ENCODE results near the gene UST.

The UST gene

DNA sequence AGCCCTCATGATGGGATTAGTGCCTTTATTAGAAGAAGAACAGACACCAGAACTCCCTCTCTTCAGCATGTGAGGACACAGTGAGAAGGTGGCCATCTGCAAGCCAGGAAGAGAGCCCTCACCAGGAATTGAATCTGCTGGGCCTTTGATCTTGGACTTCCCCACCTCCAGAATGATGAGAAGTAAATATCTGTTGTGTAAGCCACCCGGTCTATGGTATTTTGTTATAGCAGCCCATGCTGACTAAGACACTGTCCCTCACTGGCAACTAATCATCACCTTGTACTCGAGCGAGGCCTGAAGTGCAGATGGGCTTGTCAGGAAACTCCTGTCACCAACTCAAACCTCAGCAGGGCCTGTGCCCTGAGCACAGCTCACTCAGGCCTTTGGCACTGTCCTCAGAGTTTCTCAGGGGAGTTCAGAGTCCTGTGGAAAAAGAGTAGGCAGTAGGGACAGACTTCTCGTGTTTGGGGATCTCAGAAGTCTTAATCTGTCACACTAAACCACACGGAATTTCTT lies 62.0 kb downstream of the UST start:
- DNase-seq = no peak

DNA sequence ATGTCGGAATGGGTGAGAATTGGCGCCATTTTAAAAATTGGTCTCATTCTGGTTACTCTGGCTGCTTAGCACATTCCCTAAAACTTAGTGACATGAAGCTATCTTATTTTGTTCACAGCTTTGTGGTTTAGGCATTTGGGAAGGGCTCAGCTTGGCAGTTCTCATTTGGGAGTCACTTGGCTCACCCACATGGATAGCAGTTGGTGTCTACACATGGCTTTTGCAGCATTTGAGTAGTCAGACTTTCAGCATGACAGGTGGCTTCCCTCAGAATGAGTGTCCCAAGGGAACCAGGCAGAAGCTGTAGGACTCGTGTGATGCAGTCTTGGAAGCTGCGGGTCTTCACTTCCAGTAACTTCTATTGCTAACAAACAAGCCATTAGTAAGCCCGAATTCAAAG lies 64.6 kb downstream of the UST start:
- DNase-seq = no peak

DNA sequence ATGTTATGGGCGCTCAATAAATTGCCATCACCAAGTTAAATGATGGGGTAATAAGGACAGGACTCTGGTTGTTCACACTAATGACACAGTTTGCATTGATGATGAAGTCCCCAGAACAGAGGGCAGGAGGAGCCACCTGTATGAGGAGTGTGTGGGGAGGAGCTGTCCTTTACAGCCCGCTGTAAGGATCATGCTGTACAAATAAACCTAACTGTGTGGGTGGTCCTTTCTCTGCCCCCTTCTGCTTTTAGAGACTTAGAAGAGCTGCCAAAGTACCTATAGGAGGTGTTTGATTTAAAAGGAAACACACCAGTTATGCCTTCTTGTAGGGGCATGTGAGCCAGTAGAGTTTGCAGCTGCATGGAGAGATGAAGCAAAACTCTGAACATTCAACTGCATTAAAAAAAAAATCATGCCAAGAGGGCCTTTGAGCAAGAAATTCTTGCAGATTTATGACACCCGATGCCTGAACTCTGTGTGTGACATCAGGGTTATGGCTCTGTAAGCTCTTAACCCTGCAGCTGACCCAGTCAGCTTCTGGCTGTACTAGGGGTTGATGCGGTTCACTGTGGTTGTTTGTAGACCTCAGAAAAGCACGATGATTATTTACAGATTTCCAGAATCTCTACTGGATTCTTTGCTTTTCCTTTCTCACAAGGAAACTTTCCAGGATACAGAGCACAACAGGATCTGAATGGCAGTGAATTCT lies 67.4 kb downstream of the UST start:
- DNase-seq = no peak

DNA sequence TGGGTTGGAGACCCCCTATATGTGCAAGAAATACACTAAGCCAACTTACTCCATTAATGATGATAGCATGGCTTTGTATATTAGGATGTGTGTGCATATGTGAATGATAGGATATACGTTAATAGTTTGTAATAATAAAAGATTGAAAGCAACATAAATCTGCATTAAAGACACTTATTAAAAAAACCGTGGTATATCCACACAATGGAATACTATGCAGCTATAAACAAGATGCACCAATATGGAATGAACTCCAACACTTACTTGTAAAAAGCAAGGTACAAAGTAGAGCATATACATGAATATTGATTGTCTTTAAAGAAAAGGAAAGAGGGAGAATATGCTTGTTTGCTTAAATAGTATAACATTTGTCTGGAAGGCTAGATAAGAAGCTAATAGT lies 68.0 kb downstream of the UST start:
- no peak for DNase-seq

DNA sequence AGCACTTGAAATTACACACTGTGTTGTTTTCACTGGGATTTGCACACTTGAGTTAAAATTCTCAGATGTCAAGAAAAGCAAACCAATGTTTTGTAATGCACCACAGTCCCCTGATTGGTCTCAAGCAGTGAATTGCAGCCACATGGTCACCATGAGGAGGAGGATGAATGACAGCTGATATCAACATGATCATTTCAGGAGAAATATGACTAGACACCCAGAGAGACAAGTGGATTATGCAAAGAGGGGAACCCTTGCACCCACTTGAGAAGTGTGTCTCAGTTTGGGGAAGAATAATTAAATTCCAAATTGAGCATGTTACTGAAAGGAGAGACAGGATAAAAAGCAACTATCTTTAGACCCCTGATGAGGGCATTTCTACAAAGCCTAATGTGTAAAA lies 69.3 kb downstream of the UST start:
- no peak for DNase-seq

DNA sequence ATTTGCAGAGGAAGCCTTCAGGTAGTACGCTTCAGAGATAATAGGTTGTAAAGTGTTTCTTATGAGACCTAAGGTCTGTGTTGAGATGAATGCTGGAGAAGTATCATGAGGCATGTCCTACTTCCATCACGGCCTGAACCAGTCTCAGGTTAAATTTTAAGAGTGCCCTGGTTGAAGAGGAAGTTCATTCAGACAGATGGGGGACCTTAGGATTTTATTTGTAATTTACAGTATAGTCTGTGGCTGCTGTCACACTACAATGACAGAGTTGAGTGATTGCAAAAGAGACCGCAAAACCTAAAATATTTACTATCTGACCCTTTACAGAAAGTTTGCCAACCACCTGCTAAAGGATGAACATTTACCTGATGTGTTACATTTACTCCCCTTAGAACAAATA lies 70.9 kb downstream of the UST start:
- DNase-seq = no peak

DNA sequence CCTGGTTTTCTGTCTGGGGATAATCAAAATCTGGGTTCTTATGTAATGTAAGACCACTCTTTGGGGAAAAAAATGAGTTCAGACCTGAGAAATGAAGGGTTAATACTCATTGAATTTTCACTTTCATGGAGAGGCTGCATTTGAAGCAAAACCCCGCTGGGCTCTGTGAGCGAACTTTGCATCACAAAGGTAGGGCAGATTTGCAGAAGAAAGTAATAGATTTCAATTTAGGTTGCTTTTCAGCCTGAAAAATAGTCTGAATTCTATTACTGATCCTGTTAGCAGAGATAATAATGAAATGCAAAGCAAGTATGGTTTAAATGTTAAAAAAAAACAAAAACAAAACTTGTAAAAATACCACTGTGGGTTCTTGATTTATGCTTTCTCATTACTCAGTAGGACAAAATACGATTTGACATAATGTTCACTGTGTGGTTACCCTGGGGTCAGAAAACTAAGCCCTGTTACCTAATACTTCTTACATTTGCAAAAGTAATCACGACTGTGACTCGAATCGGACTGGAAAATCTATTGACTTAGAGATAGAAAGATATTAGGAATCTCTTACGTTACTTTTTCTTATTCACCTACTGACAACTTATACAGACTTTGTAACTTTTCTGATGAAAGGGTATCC lies 72.2 kb downstream of the UST start:
- DNase-seq = no peak

DNA sequence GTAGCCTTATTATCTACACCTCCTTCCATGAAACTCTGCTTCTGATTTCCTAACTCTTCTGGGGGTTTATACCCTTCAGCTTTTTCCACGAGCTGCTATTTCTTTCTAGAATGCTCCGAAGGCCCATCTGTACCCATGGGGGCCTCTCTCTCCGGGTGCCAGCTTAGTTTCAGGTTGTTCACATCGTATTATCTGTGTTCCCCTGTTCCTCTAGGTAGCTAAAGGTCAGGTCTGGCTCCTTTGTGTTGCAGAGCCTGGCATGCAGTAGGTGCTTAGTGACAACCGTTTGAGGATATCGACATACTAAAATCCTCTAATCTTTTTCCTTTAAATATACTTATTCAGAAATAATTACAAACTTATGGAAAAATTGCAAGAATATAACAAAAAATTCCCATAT lies 73.0 kb downstream of the UST start:
- no peak for DNase-seq

DNA sequence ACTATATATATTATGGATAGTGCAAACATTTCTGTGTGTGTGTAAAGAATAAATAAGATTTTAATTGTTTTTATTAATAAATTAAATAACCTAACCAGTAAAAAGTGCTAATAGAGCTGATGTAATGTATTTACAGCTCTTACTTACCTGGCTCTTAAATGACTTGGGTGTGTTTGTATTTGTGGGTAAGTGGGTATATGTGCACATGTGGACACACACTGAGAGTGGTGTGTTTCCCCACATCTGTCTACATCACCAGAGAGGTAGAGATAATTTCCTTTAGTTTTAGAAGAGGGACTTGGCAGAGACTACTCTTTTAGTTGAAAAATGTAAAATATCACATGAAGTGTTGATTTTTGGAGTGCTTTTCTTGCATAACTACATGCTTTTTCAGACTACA lies 76.0 kb downstream of the UST start:
- no peak for DNase-seq

DNA sequence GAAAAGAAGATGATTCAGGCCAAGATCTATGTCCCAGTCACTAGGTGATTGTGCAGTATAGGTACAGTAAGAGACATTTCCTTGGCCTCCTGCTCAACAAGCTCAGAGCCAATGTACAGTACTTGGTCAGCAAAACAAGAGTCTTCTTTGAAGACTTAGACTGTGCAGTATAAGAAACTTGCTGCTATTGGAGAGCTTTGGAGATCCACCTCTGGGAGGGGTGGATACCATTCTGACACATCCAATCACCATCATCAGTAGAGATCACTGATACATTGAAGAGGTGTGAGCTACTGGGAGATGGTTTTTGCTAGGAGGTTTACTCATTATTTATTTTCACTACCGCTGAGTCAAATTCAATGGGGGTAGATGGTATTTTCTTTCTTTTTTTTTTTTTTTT lies 77.5 kb downstream of the UST start:
- no peak for DNase-seq

DNA sequence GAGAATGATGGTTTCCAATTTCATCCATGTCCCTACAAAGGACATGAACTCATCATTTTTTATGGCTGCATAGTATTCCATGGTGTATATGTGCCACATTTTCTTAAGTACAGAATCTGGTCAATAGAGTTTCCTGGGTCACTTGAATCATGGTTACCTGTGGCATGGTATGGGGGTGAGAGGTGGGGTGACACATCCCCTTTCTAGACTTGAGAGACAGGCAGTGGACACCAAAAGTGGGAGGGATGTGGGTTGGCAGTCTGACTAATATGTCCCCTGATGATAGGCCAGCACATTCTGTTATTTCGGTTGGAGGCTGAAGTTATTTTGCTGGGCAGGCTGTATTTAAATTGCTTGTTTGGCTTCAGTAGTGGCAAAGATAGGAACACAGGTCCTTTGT lies 78.1 kb downstream of the UST start:
- no peak for DNase-seq

DNA sequence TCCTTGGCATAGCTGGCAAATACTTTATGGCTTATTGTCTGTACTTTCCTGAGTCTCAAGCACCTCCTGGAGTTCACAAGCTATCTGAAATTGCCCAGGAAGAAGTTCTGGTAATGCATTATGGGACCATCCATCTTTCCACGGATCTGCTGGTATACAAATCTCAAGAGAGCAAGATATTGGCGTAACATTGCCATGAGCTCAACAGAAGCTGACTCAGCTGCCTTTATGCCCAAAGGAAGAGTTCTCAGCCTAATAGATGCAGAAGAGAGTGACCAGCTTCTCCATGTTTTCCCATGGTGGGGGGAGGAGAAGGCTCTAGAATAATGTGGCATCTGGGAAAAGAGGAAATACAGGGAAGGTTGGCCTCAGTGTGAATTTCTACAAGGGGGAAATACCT lies 78.7 kb downstream of the UST start:
- no peak for DNase-seq

DNA sequence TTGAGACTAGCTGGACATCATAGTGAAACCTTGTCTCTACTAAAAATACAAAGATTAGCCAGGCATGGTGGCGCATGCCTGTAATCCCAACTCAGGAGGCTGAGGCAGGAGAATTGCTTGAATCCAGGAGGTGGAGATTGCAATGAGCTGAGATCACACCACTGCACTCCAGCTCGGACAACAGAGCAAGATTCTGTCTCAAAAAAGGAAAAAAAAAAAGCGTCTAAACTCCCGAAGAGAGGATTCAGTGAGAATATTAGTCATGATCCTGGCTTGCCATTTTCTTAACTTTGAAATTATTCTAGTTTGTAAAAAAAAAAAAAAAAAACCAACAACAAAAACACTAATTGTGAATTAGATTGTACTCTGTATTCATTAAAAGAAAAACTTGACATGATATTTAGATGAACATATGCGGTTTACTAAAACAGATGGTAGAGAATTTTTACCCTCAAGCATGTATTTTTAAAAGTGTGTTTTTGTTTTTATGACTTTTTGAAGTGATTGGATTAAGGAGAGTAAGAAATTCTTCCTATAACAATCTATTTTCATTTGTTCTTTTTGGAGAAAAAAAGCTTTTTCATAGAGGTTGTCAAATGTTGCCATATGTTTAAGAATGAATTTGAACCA lies 80.7 kb downstream of the UST start:
- DNase-seq = no peak

DNA sequence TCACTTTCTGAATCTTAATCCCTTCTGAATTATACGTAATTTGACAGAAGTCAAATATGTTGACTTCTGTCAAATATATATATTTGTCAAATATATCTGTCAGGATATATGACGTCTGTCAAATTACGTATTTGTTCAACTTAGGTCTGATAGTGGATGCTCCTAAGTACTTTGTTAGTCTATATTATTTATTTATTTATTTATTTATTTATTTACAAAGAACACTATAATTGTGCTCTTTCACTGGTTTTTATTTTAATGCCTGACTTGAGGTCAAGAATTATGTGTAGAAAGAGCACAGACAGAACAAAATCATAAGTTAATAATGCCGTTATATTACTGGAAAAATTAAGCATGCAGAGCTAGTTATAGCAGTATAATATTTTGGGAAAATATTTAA lies 81.2 kb downstream of the UST start:
- no peak for DNase-seq

DNA sequence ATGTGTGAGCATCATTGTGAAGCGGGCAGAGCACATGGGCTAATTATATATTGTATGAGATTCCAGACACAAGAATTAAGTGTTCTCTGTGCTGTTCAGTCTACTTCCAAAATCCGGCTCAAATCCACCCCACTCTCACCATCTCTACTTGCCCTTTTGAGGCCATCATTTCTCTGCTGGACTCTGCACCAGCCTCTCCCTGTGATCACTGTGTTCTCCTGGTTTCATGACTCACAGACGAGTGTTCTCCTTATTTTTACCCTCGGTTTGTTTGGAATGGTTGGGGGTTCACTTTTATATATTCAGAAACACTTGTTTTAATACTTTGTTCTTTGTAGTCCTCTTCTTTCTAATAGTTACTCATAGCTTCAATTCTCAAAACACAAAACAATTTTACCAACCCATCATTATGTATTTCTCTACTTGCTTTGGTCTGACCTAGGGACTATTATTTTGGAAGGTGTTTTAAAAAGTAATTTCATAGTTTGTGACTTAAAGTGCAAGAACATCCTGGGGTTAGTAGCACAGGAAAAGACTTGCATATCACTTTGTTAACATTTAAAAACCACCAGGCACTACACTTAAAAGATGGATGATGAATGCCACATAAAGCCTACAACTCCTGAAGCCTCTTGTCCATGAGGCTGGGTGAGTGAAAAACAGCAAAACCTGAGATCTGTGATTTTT lies 82.7 kb downstream of the UST start:
- no peak for DNase-seq

DNA sequence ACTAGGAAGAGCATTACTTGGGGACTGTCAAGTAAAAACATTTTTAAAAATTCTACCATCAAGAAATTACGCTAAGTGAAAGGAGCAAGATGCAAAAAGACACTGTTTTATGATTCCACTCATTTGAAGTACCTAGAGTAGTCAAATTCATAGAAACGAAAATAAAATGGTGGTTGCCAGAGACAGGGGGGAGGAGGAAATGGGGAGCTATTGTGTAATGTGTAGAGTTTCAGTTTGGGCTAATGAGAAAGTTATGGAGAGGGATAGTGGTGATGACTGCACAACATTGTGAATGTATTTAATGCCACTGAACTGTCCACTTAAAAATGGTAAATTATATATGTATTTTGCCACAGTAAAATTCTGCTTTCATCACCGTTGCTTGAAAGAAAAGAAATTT lies 83.8 kb downstream of the UST start:
- no peak for DNase-seq

DNA sequence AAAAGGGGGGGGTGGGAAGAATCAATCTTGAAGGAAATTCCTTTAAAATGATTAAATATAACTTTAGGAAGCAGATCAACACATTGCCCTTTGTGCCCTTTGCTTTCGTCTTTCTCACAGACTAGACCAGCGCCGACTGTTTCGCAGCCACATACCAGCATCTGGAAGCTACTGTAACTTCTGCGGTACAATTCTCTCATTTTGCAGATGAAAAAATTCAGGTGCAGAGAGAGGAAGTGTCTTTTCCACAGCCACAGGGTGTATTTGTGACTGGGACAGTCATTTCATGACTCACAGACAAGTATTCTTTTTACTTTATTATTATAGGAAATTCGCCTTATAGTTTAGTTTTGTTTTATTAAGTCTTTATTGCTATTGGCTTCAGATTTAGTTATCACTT lies 84.2 kb downstream of the UST start:
- DNase-seq = no peak

DNA sequence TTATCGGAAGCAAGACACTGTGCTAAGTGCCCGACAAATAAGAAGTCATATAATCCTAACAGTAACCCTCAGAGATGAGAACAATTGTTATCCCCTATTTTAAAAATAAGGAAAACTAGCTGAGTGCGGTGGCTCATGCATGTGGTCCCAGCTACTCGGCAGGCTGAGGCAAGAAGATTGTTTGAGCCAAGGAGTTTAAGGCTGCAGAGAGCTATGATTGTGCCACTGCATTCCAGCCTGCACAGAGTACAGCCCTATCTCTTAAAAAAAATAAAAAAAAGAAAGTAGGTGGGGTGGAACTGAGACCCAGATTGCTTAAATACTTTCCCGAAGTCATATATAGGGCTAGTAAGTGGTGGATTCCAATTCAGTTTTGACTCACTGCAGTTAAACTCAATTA lies 84.7 kb downstream of the UST start:
- DNase-seq = no peak

DNA sequence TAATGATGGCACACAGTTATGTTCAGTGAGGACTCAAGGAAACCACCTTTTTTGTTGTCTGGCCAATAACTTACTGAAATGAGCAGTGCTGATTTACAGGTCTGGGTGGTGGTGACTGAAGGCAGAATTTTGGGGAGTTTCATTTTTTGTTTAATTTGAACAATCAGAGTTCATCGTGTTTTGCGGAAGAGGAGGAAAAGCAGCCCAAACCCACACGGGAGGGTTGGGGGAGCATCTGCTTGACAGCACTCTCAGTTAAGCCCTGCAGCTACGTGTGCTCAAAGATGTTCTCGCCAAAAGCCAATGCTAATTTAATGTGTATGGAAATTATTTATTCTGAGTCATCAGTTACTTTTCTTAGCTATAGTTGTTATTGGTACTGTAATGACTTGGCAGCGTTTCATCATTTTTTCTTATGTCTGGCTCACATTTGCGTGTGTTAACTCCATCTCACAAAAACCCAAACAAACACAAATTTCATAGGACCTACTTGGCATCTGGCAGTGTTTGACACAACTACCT lies 89.2 kb downstream of the UST start:
- no peak for DNase-seq

DNA sequence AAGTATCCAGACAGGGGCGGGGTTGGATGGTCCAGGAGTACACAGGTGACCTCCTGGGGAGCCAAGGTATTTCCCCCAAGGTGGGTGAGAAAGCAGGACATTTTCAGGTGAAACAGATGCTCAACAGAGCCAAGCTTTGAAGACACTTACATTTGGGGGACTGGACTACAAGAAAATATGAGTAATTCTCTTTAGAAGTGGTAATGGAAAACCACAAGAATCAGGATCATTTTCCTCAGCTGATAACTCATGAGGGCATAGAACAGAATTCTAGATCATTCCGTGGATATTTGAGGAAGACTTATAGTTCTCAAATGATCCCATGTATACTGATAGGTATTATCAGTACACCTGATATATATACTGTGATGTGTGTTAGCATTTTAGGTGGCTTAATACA lies 89.9 kb downstream of the UST start:
- no peak for DNase-seq

DNA sequence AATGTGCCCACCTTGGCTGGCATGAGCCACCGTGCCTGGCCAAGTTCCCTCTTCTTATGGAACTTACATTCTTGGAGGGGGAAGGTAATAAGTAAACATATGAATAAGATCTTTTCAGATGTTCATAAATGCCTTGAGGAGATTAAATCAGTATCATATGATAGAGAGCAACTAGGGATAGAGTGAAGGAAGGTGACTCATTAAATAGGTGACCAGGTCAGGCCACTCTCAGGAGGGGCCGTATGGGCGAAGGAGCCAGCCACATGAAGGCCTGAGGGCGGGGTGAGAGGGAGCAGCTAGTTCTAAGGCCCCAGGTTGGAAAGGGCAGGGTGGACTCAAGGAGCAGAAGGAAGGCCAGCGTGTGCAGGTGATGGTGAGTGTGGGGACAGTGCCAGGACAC lies 91.1 kb downstream of the UST start:
- no peak for DNase-seq

DNA sequence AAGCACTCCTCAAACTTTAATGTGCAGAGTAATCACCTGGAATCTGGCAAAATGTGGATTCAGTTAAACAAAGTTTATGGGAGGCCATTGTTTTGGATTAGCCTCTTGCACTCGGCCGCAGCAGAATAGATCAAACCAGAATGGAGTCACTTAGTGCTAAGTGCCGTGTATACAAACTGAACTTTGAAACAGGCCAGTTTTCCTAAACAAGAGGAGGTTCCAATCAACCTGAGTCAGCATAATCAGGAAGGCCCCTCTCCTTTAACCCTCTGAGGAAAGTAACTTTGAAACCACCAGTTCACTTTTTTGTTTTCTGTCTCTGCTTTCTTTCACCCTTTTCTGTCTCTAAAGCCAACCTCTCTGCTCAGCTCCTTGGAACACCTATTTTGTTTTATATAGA lies 92.2 kb downstream of the UST start:
- no peak for DNase-seq

DNA sequence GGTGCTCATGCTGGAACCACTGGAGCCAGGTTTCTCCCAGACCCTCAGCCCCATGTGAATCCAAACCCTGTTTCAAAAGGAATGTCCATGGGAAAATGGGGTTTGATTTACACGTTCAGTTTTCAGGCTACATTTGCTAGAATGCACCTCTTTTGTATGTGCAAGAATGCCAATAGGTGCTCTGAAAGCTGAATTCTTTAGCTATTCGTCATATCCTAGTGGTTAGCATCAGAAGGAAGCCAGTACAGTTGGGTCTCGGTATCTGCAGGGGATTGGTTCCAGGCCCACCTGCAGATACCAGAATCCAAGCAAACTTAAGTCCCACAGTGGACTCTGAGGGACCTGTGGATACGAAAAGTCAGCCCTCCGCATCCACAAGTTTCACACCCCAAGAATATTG lies 93.4 kb downstream of the UST start:
- DNase-seq = no peak

All from NCI-H774 (cell line).